Measurements from ENCODE around the gene PCNT. TPM values are rescaled to one million over a fixed set of nuclear protein-coding genes. Genes with fewer than 3 reads are reported as not detected.

PCNT gene
- total and polyA plus RNA-seq, 7 experiments from 2014 or later: 13.7 to 68.2 (median 54.3) TPM

DNA sequence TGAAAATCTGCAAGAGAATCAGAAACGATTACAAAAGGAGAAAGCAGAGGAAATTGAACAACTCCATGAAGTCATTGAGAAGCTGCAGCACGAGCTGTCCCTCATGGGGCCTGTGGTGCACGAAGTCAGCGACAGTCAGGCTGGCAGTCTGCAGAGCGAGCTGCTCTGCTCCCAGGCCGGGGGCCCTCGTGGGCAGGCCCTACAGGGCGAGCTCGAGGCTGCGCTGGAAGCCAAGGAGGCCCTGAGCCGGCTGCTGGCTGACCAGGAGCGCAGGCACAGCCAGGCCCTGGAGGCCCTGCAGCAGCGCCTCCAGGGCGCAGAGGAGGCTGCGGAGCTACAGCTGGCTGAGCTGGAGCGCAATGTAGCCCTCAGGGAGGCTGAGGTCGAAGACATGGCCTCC lies 87.3 kb downstream of the PCNT start:
- POLR2A ChIA-PET: no interaction called here
- intact Hi-C loops (cut with micrococcal nuclease): no loop called here
- H3K4me1 Mint-ChIP-seq: peaks cover 0 to 6% (median 0%) of the 10 kb centered on the region in 7 donors
- H3K36me3 Mint-ChIP-seq: peaks cover 4 to 34% (median 7%) of the 10 kb centered on the region in 5 donors
- ATAC-seq (no peak), DNase-seq (no peak)
- Histone ChIP-seq H3K27ac (ENCODE audit: low read depth, low read length) (no peak overlapping the region), H3K36me3 (ENCODE audit: control insufficient read depth in 2 of 3, insufficient read depth in 3 of 3, low read length in 3 of 3) (peaks cover 0 to 35% (median 0%) of the 10 kb centered on the region in 3 experiments), H3K27me3 (ENCODE audit: control insufficient read depth in 2 of 2, insufficient read depth in 2 of 2, low read length in 2 of 2) (no peaks in the 10 kb centered on the region), H3K9me3 (ENCODE audit: control insufficient read depth in 2 of 3, low read length in 3 of 3) (no peaks in the 10 kb centered on the region), H3K4me1 (ENCODE audit: control insufficient read depth in 2 of 2, insufficient read depth in 2 of 2, low read length in 2 of 2) (no peaks in the 10 kb centered on the region), H3K4me3 (ENCODE audit: low read length) (no peak overlapping the region)
- no peaks in the 10 kb centered on the region for H3K9me3 Mint-ChIP-seq
- no peak overlapping the region for H3K27ac Mint-ChIP-seq
- no peaks in the 10 kb centered on the region for H3K27me3 Mint-ChIP-seq
- no peak overlapping the region for H3K4me3 Mint-ChIP-seq
- CTCF ChIA-PET: no interaction called here

DNA sequence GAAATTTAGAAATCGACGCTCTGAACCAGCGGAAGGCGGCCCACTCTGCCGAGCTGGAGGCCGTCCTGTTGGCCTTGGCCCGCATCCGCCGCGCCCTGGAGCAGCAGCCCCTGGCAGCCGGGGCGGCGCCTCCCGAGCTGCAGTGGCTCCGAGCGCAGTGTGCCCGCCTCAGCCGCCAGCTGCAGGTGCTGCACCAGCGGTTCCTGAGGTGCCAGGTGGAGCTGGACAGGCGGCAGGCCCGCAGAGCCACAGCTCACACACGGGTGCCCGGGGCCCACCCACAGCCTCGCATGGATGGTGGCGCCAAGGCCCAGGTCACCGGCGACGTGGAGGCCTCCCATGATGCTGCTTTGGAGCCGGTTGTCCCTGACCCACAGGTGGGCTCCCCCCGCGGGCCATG lies 87.7 kb downstream of the PCNT start:
- Histone ChIP-seq H3K4me1 (ENCODE audit: control insufficient read depth in 2 of 2, insufficient read depth in 2 of 2, low read length in 2 of 2) (no peaks in the 10 kb centered on the region), H3K27ac (ENCODE audit: low read depth, low read length) (no peak overlapping the region), H3K27me3 (ENCODE audit: control insufficient read depth in 2 of 2, insufficient read depth in 2 of 2, low read length in 2 of 2) (no peaks in the 10 kb centered on the region), H3K9me3 (ENCODE audit: control insufficient read depth in 2 of 3, low read length in 3 of 3) (no peaks in the 10 kb centered on the region), H3K36me3 (ENCODE audit: control insufficient read depth in 2 of 3, insufficient read depth in 3 of 3, low read length in 3 of 3) (peaks cover 0 to 39% (median 0%) of the 10 kb centered on the region in 3 experiments), H3K4me3 (ENCODE audit: low read length) (no peak overlapping the region)
- Mint-ChIP-seq H3K27ac (no peak overlapping the region), H3K4me3 (no peak overlapping the region), H3K4me1 (peaks cover 0 to 6% (median 0%) of the 10 kb centered on the region in 7 donors), H3K36me3 (peaks cover 4 to 35% (median 7%) of the 10 kb centered on the region in 5 donors), H3K9me3 (no peaks in the 10 kb centered on the region), H3K27me3 (no peaks in the 10 kb centered on the region)
- POLR2A ChIA-PET: no interaction called here
- DNase-seq: no peak
- intact Hi-C loops (cut with micrococcal nuclease): no loop called here
- no peak for ATAC-seq
- CTCF ChIA-PET: no interaction called here

DNA sequence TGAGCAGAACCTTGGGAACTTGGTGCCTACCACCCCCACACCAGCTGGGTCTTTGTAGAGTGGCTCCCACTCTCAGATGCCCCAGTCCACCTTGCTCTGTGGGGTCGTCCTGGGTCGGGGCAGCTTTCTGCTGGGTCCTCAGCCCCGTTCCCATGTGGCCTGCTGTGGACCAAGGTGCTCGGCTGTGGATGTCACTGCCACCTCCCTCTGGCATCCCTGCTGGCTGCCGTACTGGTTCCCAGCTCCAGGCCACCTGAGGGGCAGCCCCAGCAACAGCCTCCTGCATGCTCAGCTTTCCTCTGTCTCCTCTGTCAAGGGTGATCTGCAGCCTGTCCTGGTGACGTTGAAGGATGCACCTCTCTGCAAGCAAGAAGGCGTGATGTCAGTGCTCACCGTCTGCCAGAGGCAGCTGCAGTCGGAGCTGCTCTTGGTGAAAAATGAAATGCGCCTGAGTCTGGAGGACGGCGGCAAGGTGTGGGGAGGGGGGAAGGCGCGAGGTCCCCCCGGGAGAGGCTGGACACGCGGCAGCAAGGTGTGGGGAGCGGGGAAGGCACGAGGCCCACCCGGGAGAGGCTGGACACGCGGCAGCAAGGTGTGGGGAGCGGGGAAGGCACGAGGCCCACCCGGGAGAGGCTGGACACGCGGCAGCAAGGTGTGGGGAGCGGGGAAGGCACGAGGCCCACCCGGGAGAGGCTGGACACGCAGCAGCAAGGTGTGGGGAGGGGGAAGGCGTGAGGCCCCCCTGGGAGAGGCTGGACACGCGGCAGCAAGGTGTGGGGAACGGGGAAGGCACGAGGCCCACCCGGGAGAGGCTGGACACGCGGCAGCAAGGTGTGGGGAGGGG lies 88.8 kb downstream of the PCNT start:
- Histone ChIP-seq H3K27ac (ENCODE audit: low read depth, low read length) (no peak overlapping the region), H3K27me3 (ENCODE audit: control insufficient read depth in 2 of 2, insufficient read depth in 2 of 2, low read length in 2 of 2) (no peaks in the 10 kb centered on the region), H3K4me1 (ENCODE audit: control insufficient read depth in 2 of 2, insufficient read depth in 2 of 2, low read length in 2 of 2) (no peaks in the 10 kb centered on the region), H3K9me3 (ENCODE audit: control insufficient read depth in 2 of 3, low read length in 3 of 3) (no peaks in the 10 kb centered on the region), H3K36me3 (ENCODE audit: control insufficient read depth in 2 of 3, insufficient read depth in 3 of 3, low read length in 3 of 3) (peaks cover 0 to 45% (median 0%) of the 10 kb centered on the region in 3 experiments), H3K4me3 (ENCODE audit: low read length) (no peak overlapping the region)
- ChIA-PET CTCF (no interaction called here), POLR2A (no interaction called here)
- H3K27ac Mint-ChIP-seq: no peak overlapping the region
- H3K4me3 Mint-ChIP-seq: no peak overlapping the region
- ATAC-seq (no peak), DNase-seq (no peak)
- peaks cover 0 to 6% (median 0%) of the 10 kb centered on the region in 7 donors for H3K4me1 Mint-ChIP-seq
- no peaks in the 10 kb centered on the region for H3K9me3 Mint-ChIP-seq
- peaks cover 2 to 31% (median 4%) of the 10 kb centered on the region in 5 donors for H3K36me3 Mint-ChIP-seq
- intact Hi-C loops (cut with micrococcal nuclease): no loop called here
- no peaks in the 10 kb centered on the region for H3K27me3 Mint-ChIP-seq

DNA sequence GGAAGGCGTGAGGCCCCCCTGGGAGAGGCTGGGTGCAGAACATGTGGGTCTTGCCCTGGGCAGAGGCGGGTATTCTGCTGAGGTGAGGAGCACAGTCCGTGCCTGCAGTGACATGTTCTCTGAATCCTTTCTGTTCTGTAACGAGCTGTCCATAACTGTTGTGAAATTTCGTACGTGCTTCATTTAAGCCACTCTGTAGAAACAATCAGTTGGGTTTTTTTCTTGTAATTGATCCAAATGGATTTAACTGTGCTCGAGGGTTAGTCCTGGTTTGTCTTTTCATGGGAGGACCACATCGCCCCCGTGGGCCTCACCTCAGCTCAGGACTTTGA lies 89.4 kb downstream of the PCNT start:
- H3K4me1 Mint-ChIP-seq: peaks cover 0 to 6% (median 0%) of the 10 kb centered on the region in 7 donors
- no peaks in the 10 kb centered on the region for H3K27me3 Mint-ChIP-seq
- Histone ChIP-seq H3K4me3 (ENCODE audit: low read length) (no peak overlapping the region), H3K36me3 (ENCODE audit: control insufficient read depth in 2 of 3, insufficient read depth in 3 of 3, low read length in 3 of 3) (peaks cover 0 to 46% (median 0%) of the 10 kb centered on the region in 3 experiments), H3K4me1 (ENCODE audit: control insufficient read depth in 2 of 2, insufficient read depth in 2 of 2, low read length in 2 of 2) (no peaks in the 10 kb centered on the region), H3K9me3 (ENCODE audit: control insufficient read depth in 2 of 3, low read length in 3 of 3) (no peaks in the 10 kb centered on the region), H3K27ac (ENCODE audit: low read depth, low read length) (no peak overlapping the region), H3K27me3 (ENCODE audit: control insufficient read depth in 2 of 2, insufficient read depth in 2 of 2, low read length in 2 of 2) (no peaks in the 10 kb centered on the region)
- CTCF ChIA-PET: no interaction called here
- no peaks in the 10 kb centered on the region for H3K9me3 Mint-ChIP-seq
- no peak overlapping the region for H3K27ac Mint-ChIP-seq
- H3K4me3 Mint-ChIP-seq: no peak overlapping the region
- peaks cover 2 to 30% (median 4%) of the 10 kb centered on the region in 5 donors for H3K36me3 Mint-ChIP-seq
- POLR2A ChIA-PET: no interaction called here
- DNase-seq: no peak
- ATAC-seq: no peak
- intact Hi-C loops (cut with micrococcal nuclease): no loop called here

DNA sequence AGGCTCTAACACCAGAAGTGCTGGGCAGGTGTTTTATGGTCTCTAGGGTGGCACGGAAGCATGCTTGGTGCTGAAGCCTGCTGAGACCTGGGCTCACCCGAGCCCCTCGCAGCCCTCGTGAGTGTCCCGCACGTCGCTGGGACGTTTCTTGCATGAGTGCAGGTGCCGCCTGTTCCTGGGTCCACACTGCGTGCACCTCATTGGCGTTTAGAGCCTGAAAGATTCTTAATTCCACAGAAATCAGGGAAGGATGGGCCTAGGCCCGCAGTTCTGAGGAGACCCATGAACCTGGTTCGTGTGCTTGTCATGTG lies 91.0 kb downstream of the PCNT start:
- peaks cover 0 to 60% (median 0%) of the 10 kb centered on the region in 3 experiments for H3K36me3 ChIP-seq (ENCODE audit: control insufficient read depth in 2 of 3, insufficient read depth in 3 of 3, low read length in 3 of 3)
- ATAC-seq: no peak
- Mint-ChIP-seq H3K27ac (no peak overlapping the region), H3K4me1 (peaks cover 0 to 5% (median 0%) of the 10 kb centered on the region in 7 donors), H3K36me3 (peaks cover 3 to 39% (median 9%) of the 10 kb centered on the region in 5 donors), H3K27me3 (no peaks in the 10 kb centered on the region), H3K9me3 (no peaks in the 10 kb centered on the region), H3K4me3 (no peak overlapping the region)
- H3K4me1 ChIP-seq (ENCODE audit: control insufficient read depth in 2 of 2, insufficient read depth in 2 of 2, low read length in 2 of 2): no peaks in the 10 kb centered on the region
- H3K27me3 ChIP-seq (ENCODE audit: control insufficient read depth in 2 of 2, insufficient read depth in 2 of 2, low read length in 2 of 2): no peaks in the 10 kb centered on the region
- DNase-seq: no peak
- ChIA-PET POLR2A (no interaction called here), CTCF (no interaction called here)
- intact Hi-C loops (cut with micrococcal nuclease): no loop called here
- no peak overlapping the region for H3K27ac ChIP-seq (ENCODE audit: low read depth, low read length)
- no peak overlapping the region for H3K4me3 ChIP-seq (ENCODE audit: low read length)
- no peaks in the 10 kb centered on the region for H3K9me3 ChIP-seq (ENCODE audit: control insufficient read depth in 2 of 3, low read length in 3 of 3)

DNA sequence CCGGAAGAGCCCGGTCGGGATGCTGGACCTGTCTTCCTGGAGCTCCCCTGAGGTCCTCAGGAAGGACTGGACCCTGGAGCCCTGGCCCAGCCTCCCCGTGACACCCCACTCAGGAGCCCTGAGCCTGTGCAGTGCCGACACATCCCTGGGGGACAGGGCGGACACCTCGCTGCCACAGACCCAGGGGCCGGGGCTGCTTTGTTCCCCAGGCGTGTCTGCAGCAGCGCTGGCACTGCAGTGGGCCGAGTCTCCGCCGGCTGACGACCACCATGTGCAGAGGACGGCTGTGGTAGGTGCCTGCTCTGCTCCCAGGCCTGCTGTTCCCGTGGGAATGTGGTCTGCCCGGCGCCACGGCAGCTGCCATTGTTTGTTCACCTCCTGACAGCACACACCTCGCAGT lies 92.6 kb downstream of the PCNT start:
- peaks cover 0 to 5% (median 0%) of the 10 kb centered on the region in 7 donors for H3K4me1 Mint-ChIP-seq
- POLR2A ChIA-PET: no interaction called here

More for the DNA sequence above, 92.6 kb downstream of the PCNT start:
- DNase-seq (no peak), ATAC-seq (no peak)
- no peak overlapping the region for H3K4me3 ChIP-seq (ENCODE audit: low read length)
- peaks cover 3 to 38% (median 11%) of the 10 kb centered on the region in 5 donors for H3K36me3 Mint-ChIP-seq
- no peaks in the 10 kb centered on the region for H3K9me3 Mint-ChIP-seq
- H3K27ac ChIP-seq (ENCODE audit: low read depth, low read length): no peak overlapping the region
- CTCF ChIA-PET: no interaction called here
- H3K9me3 ChIP-seq (ENCODE audit: control insufficient read depth in 2 of 3, low read length in 3 of 3): no peaks in the 10 kb centered on the region
- H3K27me3 Mint-ChIP-seq: no peaks in the 10 kb centered on the region
- H3K36me3 ChIP-seq (ENCODE audit: control insufficient read depth in 2 of 3, insufficient read depth in 3 of 3, low read length in 3 of 3): peaks cover 0 to 61% (median 0%) of the 10 kb centered on the region in 3 experiments
- intact Hi-C loops (cut with micrococcal nuclease): no loop called here
- no peaks in the 10 kb centered on the region for H3K27me3 ChIP-seq (ENCODE audit: control insufficient read depth in 2 of 2, insufficient read depth in 2 of 2, low read length in 2 of 2)
- no peak overlapping the region for H3K27ac Mint-ChIP-seq
- no peaks in the 10 kb centered on the region for H3K4me1 ChIP-seq (ENCODE audit: control insufficient read depth in 2 of 2, insufficient read depth in 2 of 2, low read length in 2 of 2)
- no peak overlapping the region for H3K4me3 Mint-ChIP-seq

Data from naive thymus-derived CD4-positive, alpha-beta T cell (primary cell).